GM18861 (cell line): ENCODE measurements around the gene STRN3.
A peak's percentile ranks its signal among the peaks of the same experiment; 100 is the strongest.

Experiments used
- ATAC-seq: cut with Tn5 transposase; IDR thresholded peaks from one replicate; pipeline ENCODE4 v1.9.1; 2021; ENCODE audit not compliant: unreplicated experiment

Gene STRN3

GRCh38 chr14:31038521-31039166 lies 12.5 kb upstream of the STRN3 start:
- ATAC-seq: no peak

GRCh38 chr14:31037709-31038221 lies 11.6 kb upstream of the STRN3 start:
- no peak for ATAC-seq

GRCh38 chr14:31036552-31036951 lies 10.4 kb upstream of the STRN3 start:
- no peak for ATAC-seq

- no peak for ATAC-seq
Measured at GRCh38 chr14:31030469-31030868, 4.3 kb upstream of the STRN3 start.

GRCh38 chr14:31029016-31029970 lies 3.1 kb upstream of the STRN3 start:
- ATAC-seq: no peak

- no peak for ATAC-seq
Measured at GRCh38 chr14:31027847-31028246, 1.7 kb upstream of the STRN3 start.

GRCh38 chr14:31026450-31027235 lies 464 bp upstream of the STRN3 start:
- ATAC-seq: peak; percentile 83

- ATAC-seq: no peak
Measured at GRCh38 chr14:31025367-31026076, 657 bp downstream of the STRN3 start, which contains the start of gene AP4S1. TSS of gene AP4S1 (plus strand) at chr14:31025649. CDS start at chr14:31066197, 40,548 bp downstream.

- no peak for ATAC-seq
Measured at GRCh38 chr14:31024577-31025366, 1.4 kb downstream of the STRN3 start.

GRCh38 chr14:31024010-31024480 lies 2.1 kb downstream of the STRN3 start:
- no peak for ATAC-seq

- ATAC-seq: no peak
Measured at GRCh38 chr14:31022386-31022785, 3.8 kb downstream of the STRN3 start.

GRCh38 chr14:31021576-31021949 lies 4.6 kb downstream of the STRN3 start:
- ATAC-seq: no peak

GRCh38 chr14:31020834-31021575 lies 5.2 kb downstream of the STRN3 start:
- no peak for ATAC-seq

- no peak for ATAC-seq
Measured at GRCh38 chr14:31018057-31018645, 8.0 kb downstream of the STRN3 start.

- no peak for ATAC-seq
Measured at GRCh38 chr14:31013841-31014240, 12.3 kb downstream of the STRN3 start.

GRCh38 chr14:31010935-31011334 lies 15.2 kb downstream of the STRN3 start:
- no peak for ATAC-seq

GRCh38 chr14:31009836-31010574 lies 16.2 kb downstream of the STRN3 start:
- ATAC-seq: no peak

- no peak for ATAC-seq
Measured at GRCh38 chr14:31006703-31007102, 19.5 kb downstream of the STRN3 start.
